GM12891 (cell line): Measurements from ENCODE around the gene PTPRU.

Experiments used
- PAX5 ChIP-seq: IDR thresholded peaks from 2 replicates; pipeline ENCODE4 v1.6.1; 2011; ENCODE audit warnings: low read length, moderate library complexity, mild to moderate bottlenecking; ENCODE audit not compliant: insufficient read depth, severe bottlenecking
- POLR2A ChIP-seq: IDR thresholded peaks from 2 replicates; pipeline ENCODE4 v1.6.1; 2011; ENCODE audit warnings: low read depth, low read length, control low read depth
- POLR2AphosphoS5 ChIP-seq: IDR thresholded peaks from 2 replicates; pipeline ENCODE4 v1.6.1; 2011; ENCODE audit warnings: low read depth, low read length, control low read depth
- SPI1 ChIP-seq: IDR thresholded peaks from 2 replicates; pipeline ENCODE4 v1.6.1; 2011; ENCODE audit warnings: low read depth, low read length, control low read depth
- TAF1 ChIP-seq: IDR thresholded peaks from 2 replicates; pipeline ENCODE4 v1.6.1; 2011; ENCODE audit warnings: low read depth, low read length, control low read depth

- TF ChIP-seq SPI1 (no peak), POLR2A (no peak), PAX5 (no peak), POLR2AphosphoS5 (no peak), TAF1 (no peak)
Observed at GRCh38 chr1:29357452-29357851, 121.1 kb downstream of the PTPRU start.
